Smooth muscle cell (in vitro differentiated cells): Measurements from ENCODE around the gene LPCAT2. TPM values are rescaled to one million over a fixed set of nuclear protein-coding genes. Genes with fewer than 3 reads are reported as not detected.

Experiments used
- DNase-seq: peaks from one replicate; lab custom pipeline; 2025; ENCODE audit not compliant: unreplicated experiment; lab: John Stamatoyannopoulos, UW
- H2AFZ ChIP-seq: fragments of 200-600 bp; sonication (generic); 2 replicates; pipeline ENCODE4 v1.6.0; 2016; ENCODE audit warnings: antibody characterized with exemption, low read depth, mild to moderate bottlenecking
- H3F3A ChIP-seq: fragments of 200-600 bp; sonication (generic); 2 replicates; pipeline ENCODE4 v1.6.0; 2017; ENCODE audit warnings: antibody characterized with exemption, low read depth
- H3K27ac ChIP-seq: fragments of 200-600 bp; sonication (generic); 2 replicates; pipeline ENCODE4 v1.5.1; 2016; ENCODE audit warnings: low read depth, mild to moderate bottlenecking
- H3K27me3 ChIP-seq: fragments of 200-600 bp; sonication (generic); 2 replicates; pipeline ENCODE4 v1.6.1; 2016; ENCODE audit warnings: low read depth, mild to moderate bottlenecking
- H3K36me3 ChIP-seq: fragments of 200-600 bp; sonication (generic); 2 replicates; pipeline ENCODE4 v1.5.1; 2016; ENCODE audit warnings: low read depth
- H3K4me1 ChIP-seq: fragments of 200-600 bp; sonication (generic); 2 replicates; pipeline ENCODE4 v1.5.1; 2016; ENCODE audit warnings: low read depth
- H3K4me2 ChIP-seq: fragments of 200-600 bp; sonication (generic); 2 replicates; pipeline ENCODE4 v1.6.0; 2016; ENCODE audit warnings: mild to moderate bottlenecking
- H3K4me3 ChIP-seq: fragments of 200-600 bp; sonication (generic); 2 replicates; pipeline ENCODE4 v1.5.1; 2016; ENCODE audit warnings: mild to moderate bottlenecking
- H3K79me2 ChIP-seq: fragments of 200-600 bp; sonication (generic); 2 replicates; pipeline ENCODE4 v1.6.0; 2016; ENCODE audit warnings: low read depth, mild to moderate bottlenecking
- H3K9ac ChIP-seq: fragments of 200-600 bp; sonication (generic); 2 replicates; pipeline ENCODE4 v1.6.0; 2016; ENCODE audit warnings: low read depth
- H3K9me3 ChIP-seq: fragments of 200-600 bp; sonication (generic); replicated peaks from 2 replicates; pipeline ENCODE4 v1.5.1; 2016; ENCODE audit warnings: low read depth
- H4K20me1 ChIP-seq: fragments of 200-600 bp; sonication (generic); 2 replicates; pipeline ENCODE4 v1.6.0; 2016; ENCODE audit warnings: low read depth
- CTCF ChIP-seq: fragments of 200-600 bp; sonication (generic); IDR thresholded peaks from 2 replicates; pipeline ENCODE4 v1.5.1; 2017; ENCODE audit warnings: borderline replicate concordance, mild to moderate bottlenecking, antibody characterized with exemption; ENCODE audit not compliant: insufficient read depth, poor library complexity, severe bottlenecking
- WGBS: methylation state at CpG from one replicate; pipeline ENCODE4 v1.1.7; 2016; ENCODE audit warnings: low lambda C conversion rate; 5-methylcytosine and 5-hydroxymethylcytosine counted together
- polyA plus RNA-seq: library from polyadenylated mRNA; unstranded; fragments of >200 nt; fragmentation: Nextera tagmentation; extraction: Ambion mirVana; gene quantifications from 2 replicates; pipeline ENCODE4 v1.2.1, GENCODE V29; 2016
- total RNA-seq: library from RNA; depleted of rRNA; stranded (reverse); fragments of >200 nt; gene quantifications from 2 replicates; pipeline ENCODE4 v1.2.3, GENCODE V29; 2014

The LPCAT2 gene
- total and polyA plus RNA-seq, 2 experiments from 2014 or later: 12.3 to 55.6 TPM

GRCh38 chr16:55489956-55490265 lies 19.0 kb upstream of the LPCAT2 start:
- Histone ChIP-seq H3K9me3 (no peaks in the 10 kb centered on the region), H3K36me3 (no peaks in the 10 kb centered on the region), H3K9ac (no peak overlapping the region), H3K27ac (no peak overlapping the region), H3F3A (peaks cover 14% of the 10 kb centered on the region), H3K79me2 (peaks cover 3% of the 10 kb centered on the region), H2AFZ (no peak overlapping the region), H3K4me3 (no peak overlapping the region), H3K4me1 (no peaks in the 10 kb centered on the region), H3K4me2 (no peak overlapping the region), H3K27me3 (no peaks in the 10 kb centered on the region), H4K20me1 (no peaks in the 10 kb centered on the region)
- 96% methylated on average over 2 of the region's 2 CpGs for WGBS
- DNase-seq: no peak
- TF ChIP-seq CTCF: no peak

- no peaks in the 10 kb centered on the region for H3K4me1 ChIP-seq
- no peak overlapping the region for H3K4me2 ChIP-seq
- H3K36me3 ChIP-seq: no peaks in the 10 kb centered on the region
- H3K79me2 ChIP-seq: peaks cover 3% of the 10 kb centered on the region
- no peak overlapping the region for H3K27ac ChIP-seq
- H2AFZ ChIP-seq: no peak overlapping the region
- H3K4me3 ChIP-seq: no peak overlapping the region
- TF ChIP-seq CTCF: no peak
- no peaks in the 10 kb centered on the region for H3K27me3 ChIP-seq
- no peak for DNase-seq
- 93% methylated on average over 2 of the region's 2 CpGs for WGBS
- no peak overlapping the region for H3K9ac ChIP-seq
- H4K20me1 ChIP-seq: no peaks in the 10 kb centered on the region
- no peaks in the 10 kb centered on the region for H3K9me3 ChIP-seq
- peaks cover 14% of the 10 kb centered on the region for H3F3A ChIP-seq
Measured at GRCh38 chr16:55490301-55490700, 18.6 kb upstream of the LPCAT2 start.

- no peak overlapping the region for H2AFZ ChIP-seq
- H3K4me1 ChIP-seq: no peaks in the 10 kb centered on the region
- no peak overlapping the region for H3K4me2 ChIP-seq
- no peaks in the 10 kb centered on the region for H4K20me1 ChIP-seq
- TF ChIP-seq CTCF: no peak
- no peaks in the 10 kb centered on the region for H3K27me3 ChIP-seq
- no peaks in the 10 kb centered on the region for H3K9me3 ChIP-seq
- H3K27ac ChIP-seq: no peak overlapping the region
- H3K79me2 ChIP-seq: no peaks in the 10 kb centered on the region
- H3K9ac ChIP-seq: no peak overlapping the region
- no peaks in the 10 kb centered on the region for H3K36me3 ChIP-seq
- peaks cover 25% of the 10 kb centered on the region for H3F3A ChIP-seq
- WGBS: 86% methylated on average over 7 of the region's 7 CpGs
- no peak for DNase-seq
- H3K4me3 ChIP-seq: no peak overlapping the region
Measured at GRCh38 chr16:55491691-55492090, 17.2 kb upstream of the LPCAT2 start.

GRCh38 chr16:55492756-55493380 lies 16.0 kb upstream of the LPCAT2 start:
- no peak for DNase-seq
- no peak overlapping the region for H2AFZ ChIP-seq
- TF ChIP-seq CTCF: no peak
- no peak overlapping the region for H3K4me3 ChIP-seq
- WGBS: 93% methylated on average over 10 of the region's 10 CpGs
- H3K27me3 ChIP-seq: no peaks in the 10 kb centered on the region
- H3F3A ChIP-seq: peaks cover 31% of the 10 kb centered on the region
- no peaks in the 10 kb centered on the region for H3K79me2 ChIP-seq
- H3K27ac ChIP-seq: no peak overlapping the region
- no peaks in the 10 kb centered on the region for H3K4me1 ChIP-seq
- no peaks in the 10 kb centered on the region for H3K9me3 ChIP-seq
- no peak overlapping the region for H3K9ac ChIP-seq
- H4K20me1 ChIP-seq: no peaks in the 10 kb centered on the region
- H3K4me2 ChIP-seq: no peak overlapping the region
- H3K36me3 ChIP-seq: peaks cover 3% of the 10 kb centered on the region
